Measurements from ENCODE around the gene DGKQ.
A peak's percentile ranks its signal among the peaks of the same experiment; 100 is the strongest.
"Not testable (repeated sequence)": the region's sequence is repeated elsewhere in the genome, so short reads cannot be mapped to it uniquely, and the experiment has no call there.

DGKQ gene

DNA sequence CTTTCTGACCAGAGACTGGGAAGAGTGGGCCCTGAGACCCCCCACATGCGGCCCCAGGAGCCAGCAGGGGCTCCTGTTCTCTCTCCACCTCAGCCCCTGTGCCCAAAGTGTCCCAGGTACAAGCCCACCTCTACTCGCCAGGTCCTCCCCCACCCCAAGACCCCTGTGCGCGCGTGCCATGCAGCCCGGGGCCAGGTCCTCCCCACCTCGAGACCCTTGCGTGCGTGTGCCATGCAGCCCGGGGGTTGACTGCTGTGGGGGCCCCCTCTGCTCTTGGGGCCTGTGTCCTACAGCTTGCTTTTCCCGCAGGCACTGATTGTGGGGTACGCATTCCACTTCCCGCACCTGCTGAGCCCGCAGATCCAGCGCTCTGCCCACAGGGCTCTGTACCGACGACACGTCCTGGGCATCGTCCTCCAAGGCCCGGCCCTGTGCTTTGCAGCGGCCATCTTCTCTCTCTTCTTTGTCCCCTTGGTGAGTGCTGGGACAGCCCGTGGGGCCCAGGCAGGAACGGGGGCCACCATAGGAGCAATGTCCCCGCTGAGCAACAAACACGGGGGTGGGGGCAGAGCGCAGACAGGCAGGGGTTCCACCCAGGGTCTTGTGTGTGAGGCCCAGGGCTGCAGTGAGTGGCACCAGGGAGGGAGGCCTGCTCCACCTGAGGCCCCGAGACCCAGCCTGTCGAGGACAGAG lies 20.3 kb downstream of the DGKQ start:
- no peak for DNase-seq

DNA sequence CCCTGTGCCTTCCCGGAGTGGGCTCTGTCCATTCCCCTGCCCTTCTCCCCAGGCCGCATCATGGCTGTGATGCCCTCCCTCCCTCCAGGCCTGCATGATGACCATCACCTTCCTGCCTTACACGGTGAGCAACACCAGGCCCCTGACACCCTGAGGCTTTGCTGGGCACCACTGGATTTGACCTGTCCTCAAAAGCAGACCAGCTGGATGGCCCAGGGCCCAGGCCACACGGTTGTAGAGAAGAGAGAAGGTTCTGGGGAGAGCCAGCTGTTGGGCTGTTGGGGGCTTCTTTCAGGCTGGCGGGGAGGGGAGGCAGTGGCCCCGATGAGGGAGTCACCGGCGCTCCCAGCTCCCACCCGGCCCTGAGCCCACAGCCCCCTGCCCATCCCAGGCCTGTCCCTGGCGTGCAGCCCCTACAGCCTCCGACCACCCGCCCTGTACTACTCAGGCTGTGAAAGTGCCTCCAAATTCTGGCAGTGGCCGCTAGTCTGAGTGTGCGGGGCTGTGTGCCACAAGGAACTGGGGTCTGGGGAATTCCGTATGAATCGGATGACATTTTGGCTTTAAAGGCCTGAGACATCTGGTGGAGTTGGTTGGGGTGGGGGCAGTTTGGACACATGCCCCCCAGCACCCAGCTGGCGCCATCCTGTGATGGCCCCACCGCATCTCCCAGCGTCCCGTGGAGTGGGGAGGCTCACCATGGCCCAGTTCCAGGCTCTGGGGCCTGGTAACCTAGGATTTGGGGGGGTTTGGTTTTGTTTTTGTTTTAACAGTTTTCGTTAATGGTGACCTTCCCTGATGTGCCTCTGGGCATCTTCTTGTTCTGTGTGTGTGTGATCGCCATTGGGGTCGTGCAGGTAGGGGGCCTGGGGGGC lies 21.5 kb downstream of the DGKQ start:
- no peak for DNase-seq

DNA sequence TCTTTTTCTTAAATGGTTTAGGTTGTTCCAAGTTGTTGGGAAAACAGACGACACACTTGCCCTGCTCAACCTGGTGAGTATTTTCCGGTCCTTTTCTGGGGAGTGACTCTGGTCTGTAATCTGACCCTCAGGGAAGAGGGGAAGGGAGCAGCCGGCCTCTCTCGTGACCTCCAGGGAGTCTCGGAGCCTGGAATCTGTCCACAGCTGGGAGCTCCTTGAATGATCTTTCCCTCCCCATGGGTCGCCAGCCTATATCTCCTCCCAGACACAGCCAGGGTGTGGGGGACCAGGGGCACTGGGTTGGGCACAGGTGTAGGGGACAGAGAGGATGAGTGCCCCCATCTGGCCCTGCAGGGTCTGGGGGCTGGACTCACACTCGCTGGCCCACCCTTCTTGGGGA lies 22.2 kb downstream of the DGKQ start:
- DNase-seq: no peak

DNA sequence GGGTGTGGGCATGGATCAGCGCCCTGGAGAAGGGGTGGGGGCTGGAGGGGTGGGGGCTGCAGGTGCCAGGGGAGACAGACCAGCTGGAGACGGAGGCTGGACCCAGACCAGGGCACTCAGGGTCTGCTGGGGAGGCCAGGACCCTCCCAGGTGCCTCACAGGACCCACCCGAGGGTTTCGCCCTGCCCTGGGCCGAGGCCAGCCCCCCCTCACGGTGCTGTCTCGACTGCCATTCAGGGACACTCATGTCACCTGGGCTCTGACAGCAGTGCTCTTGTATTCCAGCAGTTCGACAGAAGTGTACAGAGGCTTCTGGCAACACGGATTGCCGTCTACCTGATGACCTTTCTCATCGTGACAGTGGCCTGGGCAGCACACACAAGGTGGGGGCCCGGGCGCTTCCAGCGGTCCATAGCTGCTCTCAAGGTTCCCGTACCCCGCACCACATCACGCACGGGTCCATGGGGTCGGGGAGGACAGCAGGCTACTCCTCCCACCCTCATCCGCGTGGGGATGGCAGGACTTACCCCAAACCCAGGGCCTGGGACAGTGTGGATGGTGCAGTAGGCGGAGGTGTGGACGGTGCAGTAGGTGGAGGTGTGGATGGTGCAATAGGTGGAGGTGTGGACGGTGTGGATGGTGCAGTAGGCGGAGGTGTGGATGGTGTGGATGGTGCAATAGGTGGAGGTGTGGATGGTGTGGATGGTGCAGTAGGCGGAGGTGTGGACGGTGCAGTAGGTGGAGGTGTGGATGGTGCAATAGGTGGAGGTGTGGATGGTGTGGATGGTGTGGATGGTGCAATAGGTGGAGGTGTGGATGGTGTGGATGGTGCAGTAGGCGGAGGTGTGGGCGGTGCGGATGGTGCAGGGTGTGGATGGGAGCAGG lies 23.0 kb downstream of the DGKQ start:
- DNase-seq: no peak

DNA sequence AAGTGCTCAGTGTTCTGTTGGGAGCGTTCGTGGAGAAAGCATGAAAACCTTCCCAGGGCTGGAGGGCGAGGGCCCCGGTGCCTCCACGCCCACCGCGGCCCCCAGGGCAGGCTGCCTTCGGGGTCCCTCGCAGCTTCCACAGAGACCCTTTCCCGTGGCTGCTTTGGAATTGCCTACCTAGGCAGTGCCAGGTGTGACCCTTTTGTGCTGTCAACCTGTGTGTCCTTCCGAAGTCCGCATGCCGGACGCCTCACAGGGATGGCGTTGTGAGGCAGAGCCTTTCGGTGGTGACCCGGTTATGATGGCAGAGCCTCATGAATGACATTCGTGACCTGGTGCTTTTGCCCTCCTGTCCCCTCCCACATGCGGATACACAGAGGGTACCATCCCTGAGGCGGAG lies 23.7 kb downstream of the DGKQ start:
- no peak for DNase-seq

DNA sequence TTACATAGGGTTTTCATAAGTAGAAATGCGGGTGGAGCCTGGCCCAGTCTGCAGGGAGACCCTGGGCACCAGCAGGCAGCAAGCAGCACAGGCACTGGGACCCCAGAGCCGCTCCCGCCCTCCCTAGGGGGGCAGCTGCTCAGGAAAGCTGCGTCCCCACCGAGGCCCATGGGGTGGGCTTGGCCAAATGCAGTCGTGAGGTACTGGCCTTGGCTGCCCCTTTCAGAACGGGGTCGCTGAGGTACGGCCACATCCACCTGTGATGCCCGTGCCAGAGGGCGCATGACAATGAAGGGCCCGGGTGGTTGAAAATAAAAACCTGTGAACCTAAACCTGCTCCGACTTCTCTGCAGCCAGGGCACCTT lies 24.5 kb downstream of the DGKQ start:
- no peak for DNase-seq

DNA sequence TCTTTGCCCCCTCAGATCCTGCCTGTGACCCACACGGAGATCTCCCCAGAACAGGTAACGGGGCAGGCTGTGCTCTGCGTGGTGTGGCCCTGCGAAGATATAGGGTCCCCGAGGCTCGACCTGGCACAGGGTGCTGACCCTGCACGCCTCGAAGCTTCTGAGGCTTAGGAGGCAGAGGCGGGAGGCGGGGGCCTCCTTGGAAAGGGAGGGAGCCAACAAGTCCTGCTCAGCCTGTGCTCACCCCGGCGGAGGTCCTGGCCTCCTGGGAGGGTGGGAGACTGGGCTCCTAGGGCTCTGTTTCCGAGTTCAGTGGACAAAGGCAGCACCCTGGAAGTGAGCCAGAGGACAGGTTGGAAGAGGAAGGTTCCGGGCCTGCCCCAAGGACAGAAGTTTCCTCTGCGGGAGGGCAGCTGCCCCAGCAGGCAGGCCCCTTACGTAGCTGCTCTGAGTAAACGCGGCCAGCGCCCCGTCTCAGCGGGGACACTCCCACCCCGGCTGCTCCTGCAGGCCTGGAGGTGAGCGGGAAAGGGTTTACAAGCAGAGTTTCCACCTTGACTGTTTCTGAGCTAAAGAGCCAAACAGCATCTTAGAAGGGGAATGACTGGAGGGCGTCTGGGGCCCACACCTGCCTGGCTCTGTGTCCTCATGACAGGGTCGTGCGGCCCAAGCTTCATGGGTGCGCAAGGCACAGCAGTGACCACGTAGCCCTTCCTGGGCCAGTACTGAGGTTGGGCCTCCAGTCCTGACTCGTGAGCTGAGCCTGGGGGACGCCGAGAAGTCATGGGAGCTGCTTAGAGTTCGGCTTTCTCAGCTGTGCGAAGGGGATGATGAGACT lies 25.1 kb downstream of the DGKQ start:
- DNase-seq: no peak

DNA sequence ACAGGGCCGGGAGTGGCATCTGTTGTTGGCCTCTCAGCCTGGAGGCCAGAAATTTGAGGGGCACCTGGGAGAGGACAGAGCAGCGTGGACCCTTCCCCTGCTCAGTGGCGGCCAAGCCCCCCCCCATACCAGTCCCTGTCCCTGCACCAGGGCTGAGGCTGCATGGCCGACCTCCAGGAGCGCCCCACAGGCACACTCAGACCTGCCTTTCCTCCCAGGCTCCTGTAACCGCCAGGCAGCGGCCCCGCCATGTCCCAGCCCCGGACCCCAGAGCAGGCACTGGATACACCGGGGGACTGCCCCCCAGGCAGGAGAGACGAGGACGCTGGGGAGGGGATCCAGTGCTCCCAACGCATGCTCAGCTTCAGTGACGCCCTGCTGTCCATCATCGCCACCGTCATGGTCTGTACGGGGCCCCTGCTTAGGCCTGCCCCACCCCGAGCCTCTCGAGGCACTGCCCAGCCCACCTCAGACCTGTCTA lies 25.8 kb downstream of the DGKQ start:
- no peak for DNase-seq

DNA sequence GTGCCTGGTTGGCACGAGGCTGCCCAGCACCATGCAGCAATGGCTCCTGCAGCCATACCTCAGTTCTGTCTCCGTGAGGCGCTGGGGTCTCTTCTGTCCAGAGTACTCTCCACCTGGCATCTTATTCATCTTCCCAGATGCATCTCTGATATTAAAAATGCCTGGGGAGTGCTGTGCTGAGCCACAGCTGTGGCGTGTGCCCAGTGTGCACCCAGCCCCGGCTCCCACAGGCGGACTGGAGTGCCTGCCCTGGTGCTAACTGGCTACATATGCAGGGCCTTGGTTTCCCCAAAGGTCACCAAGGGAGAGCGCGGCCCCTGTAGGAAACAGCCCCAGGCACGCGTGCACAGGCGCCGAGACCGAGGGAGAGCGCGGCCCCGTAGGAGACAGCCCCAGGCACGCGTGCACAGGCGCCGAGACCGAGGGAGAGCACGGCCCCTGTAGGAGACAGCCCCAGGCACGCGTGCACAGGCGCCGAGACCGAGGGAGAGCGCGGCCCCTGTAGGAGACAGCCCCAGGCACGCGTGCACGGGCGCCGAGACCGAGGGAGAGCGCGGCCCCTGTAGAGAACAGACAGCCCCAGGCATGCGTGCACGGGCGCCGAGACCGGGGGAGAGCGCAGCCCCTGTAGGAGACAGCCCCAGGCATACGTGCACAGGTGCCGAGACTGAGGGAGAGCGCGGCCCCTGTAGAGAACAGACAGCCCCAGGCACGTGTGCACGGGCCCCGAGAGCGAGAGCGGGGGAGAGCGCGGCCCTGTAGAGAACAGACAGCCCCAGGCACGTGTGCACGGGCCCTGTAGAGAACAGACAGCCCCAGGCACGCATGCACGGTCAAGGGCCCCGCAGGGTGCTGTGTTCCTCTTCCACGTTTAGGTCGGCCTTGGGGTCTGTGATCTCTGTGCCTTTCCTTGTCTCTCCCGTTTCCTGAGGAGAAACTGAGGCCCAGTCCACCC lies 26.6 kb downstream of the DGKQ start:
- DNase-seq: no peak

DNA sequence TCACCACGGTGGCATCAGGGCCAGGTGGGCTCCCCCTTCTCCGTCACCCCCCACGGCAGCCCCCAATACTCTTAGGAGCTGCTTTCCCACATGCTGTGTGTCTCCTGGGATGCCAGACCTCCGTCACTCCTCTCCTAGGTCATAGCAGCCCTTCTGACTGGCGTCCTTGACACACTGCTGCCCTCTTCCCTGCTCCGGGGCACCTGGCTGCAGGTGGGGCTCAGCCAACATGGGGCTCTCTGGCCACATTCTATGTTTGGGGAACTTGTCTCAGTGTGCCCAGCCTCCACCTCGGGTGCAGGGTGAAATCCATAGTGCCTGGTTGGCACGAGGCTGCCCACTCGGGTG lies 27.3 kb downstream of the DGKQ start:
- no peak for DNase-seq

DNA sequence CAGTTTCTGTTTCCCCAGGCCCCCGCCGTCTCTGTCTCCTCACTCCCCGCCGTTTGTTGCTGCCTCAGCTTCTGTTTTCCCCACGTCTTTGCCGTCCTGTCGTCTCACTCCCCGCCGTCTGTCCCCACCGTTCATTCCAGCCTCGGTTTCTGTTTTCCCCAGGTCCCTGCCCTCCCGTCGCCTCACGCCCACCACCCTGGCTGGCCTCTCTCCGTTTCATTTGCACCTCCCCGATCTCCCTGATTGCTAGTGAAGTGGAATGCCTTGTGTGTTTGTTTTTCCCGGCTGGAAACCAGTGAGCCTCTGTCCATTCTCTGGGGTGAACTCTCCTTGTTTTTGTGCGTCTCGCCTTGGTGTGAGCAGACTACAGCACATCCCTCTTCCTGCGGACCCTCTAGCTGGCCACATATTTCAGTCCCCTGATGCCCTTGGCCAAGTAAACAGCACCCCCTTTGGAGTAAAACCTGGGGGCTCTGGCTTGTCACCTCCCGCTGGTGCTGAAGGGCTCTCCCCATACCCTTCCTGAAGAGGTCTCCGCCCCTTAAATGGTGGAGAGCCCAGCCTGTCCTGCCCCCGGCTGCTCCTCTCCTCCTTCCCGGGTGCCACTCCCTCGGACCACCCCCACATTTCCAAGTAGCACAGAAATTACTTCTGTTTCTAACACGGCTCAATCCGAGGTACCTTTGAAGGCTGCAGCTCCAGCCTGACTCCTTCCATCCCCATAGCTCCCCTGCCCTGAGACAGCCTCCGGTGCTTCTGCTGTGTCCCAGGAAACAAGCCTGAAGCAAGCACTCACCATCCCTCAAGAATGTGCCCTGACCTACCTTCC lies 27.9 kb downstream of the DGKQ start:
- no peak for DNase-seq

DNA sequence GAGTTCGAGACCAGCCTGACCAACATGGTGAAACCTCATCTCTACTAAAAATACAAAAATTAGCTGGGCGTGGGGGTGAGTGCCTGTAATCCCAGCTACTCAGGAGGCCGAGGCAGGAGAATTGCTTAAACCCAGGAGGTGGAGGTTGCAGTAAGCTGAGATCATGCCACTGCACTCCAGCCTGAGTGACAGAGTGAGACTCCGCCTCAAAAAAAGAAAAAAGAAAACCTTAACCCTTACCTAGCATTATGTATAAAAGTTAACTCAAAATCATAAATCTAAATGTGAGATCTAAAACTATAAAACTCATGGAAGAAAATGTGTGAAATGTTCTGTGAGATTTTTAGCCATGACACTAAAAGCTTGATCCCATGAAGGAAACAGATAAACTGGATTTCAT lies 33.9 kb downstream of the DGKQ start:
- not testable (repeated sequence) for DNase-seq

DNA sequence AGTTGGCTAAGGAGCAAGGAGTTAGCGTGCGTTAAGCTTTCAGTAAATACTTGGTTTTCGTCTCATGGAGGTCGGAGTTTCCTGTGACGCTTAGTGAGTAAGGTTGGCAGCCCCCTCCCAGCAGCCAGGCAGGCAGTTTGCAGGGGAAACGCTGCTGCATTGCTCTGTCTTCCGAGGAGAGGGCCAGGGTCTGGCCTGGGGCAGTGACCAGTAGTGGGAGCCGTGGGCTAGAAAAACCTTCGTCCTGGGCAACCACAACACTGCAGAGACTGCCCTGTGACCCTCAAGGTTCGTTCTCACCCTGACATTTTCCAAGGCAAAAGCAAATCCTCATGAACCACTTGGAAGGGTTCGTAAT lies 40.7 kb downstream of the DGKQ start:
- no peak for DNase-seq

DNA sequence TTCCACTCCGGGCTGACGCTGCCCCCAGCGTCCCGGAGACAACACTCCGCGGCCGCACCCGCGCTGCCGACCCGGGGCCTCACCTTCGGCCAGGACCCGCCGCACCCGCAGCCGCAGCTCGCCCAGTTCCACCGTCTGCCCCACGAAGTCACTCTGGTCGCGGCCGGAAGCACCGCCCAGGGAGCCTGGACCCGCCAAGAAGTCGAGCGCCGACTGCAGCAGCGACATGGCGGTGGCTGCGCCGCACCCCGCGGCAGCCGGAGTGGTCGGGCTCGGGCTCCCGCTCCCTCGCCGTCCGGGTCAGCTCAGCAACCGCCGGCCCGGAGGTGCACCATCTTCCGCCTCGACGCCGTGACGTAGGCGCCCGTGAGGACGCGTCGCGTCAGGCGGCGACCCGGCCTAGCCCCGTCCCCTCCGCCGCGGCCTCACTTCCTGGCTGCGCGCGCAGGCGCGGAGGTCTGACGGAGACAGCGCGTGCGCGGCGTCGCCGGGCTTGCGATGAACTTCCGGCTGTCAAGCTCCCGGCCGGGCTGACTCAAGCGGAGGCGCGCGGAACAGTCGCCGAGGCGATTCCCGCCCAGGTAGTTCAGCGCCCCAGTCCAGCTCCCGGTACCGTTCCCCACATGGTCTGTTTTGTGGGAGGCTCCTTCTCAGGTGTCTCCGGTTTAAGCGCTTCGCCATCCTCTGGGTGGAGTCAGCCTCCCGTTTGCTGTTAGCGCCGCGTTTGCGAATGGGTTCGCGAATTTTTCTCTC lies 41.2 kb downstream of the DGKQ start, which contains the start of the genes GAK and TMEM175:
Gene GAK (minus strand): TSS at position 357 of the 753 bp plus-strand sequence. CDS start 129 bp downstream, at position 228.
Gene TMEM175 (plus strand): TSS at position 501 of the 753 bp plus-strand sequence. CDS start 15,280 bp downstream, outside the sequence.
- DNase-seq: peak; percentile 61 to 98 (median 90)

DNA sequence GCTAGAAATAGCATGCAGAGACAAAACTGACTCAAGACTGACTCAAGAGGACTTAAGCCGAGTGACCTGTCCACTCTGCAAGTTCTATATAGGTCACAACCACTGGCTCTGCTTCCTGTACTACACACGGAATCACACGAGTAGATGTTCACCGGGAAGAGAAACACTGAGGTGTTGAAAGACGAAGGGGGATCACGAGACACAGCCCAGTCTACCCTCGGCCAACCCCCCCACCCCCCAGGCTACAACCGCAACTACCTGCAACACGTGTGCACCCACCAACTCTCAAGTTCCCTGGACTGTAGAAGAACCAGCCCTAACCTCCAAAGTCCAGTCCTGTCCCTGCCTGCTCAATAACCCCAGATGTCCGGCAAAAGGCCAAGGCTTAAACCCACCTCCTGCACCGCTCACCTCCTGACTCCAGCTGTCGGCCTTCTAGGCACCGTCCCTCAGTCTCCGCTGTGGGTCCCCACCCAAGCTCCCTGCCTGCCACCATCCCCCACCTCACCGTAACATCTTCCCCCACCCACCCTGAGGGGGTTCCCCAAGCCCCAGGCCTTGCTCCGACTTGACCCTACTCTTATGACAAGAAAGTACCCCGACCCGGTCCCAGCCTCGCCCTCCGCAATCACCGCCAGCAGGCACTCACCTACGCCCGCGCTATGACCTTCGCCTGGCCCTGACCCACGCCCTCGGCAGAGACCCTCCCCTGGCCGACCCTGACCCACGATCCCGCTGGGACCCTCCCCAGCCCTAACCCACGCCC lies 42.0 kb downstream of the DGKQ start:
- DNase-seq: no peak

DNA sequence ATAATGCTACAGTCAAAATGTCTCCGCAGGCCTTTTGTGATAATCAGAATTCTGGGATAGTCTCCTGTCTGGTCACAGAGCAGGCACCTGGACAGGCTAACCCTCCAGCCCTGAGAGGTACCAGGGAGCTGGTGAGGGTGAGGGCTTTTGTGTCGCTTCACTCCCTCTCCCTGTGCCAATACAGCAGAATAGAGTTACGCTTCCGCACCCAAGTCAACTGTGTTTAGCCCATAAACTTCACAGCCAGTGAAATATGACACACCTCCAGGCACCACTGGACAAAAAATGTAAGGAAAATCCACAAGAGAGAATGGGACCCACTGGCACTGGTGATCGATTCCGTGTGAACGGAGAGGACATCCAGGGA lies 42.6 kb downstream of the DGKQ start:
- no peak for DNase-seq

DNA sequence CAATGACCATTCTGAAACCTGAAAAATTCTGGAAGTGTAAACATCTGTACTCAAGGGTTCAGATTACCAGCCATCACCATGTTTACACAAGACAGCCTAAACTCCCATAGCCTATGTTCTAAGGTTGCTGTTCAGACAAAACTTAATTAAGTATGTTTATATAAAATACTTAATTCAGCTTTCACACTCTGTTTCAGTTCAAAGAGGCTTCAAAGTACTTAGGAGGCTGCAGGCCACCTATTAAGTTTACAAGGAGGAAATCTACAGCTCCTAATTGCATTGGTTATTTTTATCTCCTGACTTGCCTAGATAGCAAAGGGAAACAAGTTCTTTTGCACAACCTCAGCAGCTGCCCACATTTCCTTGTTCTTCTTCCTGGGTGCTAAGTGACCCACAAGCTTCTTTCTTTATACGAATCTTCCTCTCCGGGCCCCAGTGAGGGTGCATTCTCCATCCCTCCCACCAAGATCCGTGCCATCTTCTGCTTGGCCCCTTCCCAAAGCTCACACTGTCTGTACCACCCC lies 43.3 kb downstream of the DGKQ start:
- DNase-seq: no peak
